Measurements from ENCODE around the gene MAP2K6. TPM values are rescaled to one million over a fixed set of nuclear protein-coding genes. Genes with fewer than 3 reads are reported as not detected.

Gene MAP2K6
- total RNA-seq, 1 donor from 2014 or later: 1.4 TPM

DNA sequence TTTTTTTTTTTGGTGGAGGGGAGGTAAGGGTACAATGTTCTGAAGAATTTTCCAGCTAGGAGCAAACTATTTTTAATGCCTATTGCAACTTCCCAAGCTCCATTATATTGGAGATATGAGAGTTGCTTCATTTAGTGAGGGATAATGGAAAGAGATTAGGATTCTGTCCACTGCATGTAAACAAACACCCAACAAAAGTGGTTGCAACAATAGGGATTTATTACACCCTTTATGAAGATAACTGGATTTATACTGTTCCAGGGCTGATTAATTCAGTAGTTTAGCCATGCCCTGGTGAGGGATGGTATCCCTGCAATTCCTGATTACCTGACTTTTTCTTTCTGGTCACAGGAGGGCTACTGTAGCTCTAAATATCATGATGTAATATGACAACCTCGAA, 40.5 kb downstream of the MAP2K6 start:
- H3K4me3 Mint-ChIP-seq: no peak overlapping the region
- no peak for DNase-seq
- no peaks in the 10 kb centered on the region for H3K27me3 Mint-ChIP-seq
- no peaks in the 10 kb centered on the region for H3K9me3 Mint-ChIP-seq
- no peak overlapping the region for H3K27ac Mint-ChIP-seq
- no peaks in the 10 kb centered on the region for H3K36me3 Mint-ChIP-seq (ENCODE audit: low read depth)
- H3K4me1 Mint-ChIP-seq: peaks cover 8% of the 10 kb centered on the region
- intact Hi-C loops (cut with micrococcal nuclease): no loop called here

DNA sequence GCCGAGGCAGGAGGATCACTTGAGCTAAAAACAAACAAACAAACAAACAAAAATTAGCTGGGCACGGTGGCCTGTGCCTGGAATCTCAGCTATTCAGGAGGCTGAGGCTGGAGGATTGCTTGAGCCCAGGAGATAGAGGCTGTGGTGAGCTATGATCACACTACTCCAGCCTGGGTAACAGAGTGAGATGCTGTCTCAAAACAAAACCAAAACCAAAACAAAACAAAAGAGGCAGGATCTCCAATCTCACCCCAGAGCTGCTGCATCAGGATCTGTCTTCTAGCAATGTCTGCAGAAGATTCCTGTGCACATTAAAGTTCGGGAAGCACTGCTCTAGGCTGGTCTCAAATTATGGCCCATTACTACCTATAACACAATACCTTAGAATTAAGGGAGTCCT, 43.1 kb downstream of the MAP2K6 start:
- no peaks in the 10 kb centered on the region for H3K9me3 Mint-ChIP-seq
- H3K36me3 Mint-ChIP-seq (ENCODE audit: low read depth): no peaks in the 10 kb centered on the region
- H3K4me1 Mint-ChIP-seq: peaks cover 5% of the 10 kb centered on the region
- no peak overlapping the region for H3K27ac Mint-ChIP-seq
- no peak overlapping the region for H3K4me3 Mint-ChIP-seq
- DNase-seq: peak; percentile 59
- intact Hi-C loops (cut with micrococcal nuclease): no loop called here
- H3K27me3 Mint-ChIP-seq: no peaks in the 10 kb centered on the region

DNA sequence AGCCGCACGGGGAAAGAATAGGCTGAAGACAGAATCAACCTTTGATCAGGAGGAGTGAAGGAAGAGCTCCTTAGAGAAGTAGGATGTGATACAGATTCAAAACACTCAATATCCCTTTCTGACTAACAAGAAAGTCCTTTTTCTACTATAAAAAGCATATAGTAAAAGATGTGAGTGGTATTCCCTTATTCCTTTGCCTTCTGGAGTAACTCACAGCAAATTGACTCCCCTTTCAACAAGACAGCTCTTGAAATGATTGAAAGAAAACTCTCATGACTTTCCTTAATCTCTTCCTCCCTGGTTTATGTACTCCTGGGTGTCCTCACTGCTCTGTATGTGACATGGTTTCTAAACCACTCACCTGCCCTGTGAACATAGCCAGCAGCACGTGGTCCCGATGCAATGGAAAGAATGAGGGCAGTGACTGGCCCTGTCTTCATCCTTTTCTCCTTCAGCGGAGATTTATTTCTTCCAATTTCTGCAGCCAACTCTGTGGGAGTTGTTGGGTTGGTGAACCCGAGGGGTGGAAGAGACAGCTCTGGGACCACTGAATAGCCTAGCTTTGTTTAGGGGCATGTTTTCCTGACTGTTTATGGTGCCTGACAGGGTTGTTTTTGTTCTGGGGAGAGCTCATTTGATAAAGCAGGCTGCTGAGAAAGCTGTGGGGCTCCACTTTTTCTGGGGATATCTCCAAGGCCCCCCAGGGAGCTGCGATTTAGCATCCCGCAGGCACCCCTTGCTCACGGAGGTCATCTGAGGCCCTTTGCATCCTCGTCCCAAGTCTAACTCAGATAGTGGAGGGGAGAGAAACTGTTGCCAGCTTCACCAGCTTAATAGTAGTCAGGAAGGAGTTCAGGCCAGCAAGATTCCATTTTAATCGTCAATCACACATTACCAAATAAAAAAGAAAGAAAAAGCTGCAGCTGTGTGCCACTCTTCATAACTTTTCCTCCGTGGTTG, 46.7 kb downstream of the MAP2K6 start:
- peaks cover 5% of the 10 kb centered on the region for H3K4me1 Mint-ChIP-seq
- DNase-seq: no peak
- intact Hi-C loops (cut with micrococcal nuclease): no loop called here
- no peaks in the 10 kb centered on the region for H3K9me3 Mint-ChIP-seq
- no peaks in the 10 kb centered on the region for H3K36me3 Mint-ChIP-seq (ENCODE audit: low read depth)
- H3K27ac Mint-ChIP-seq: no peak overlapping the region
- H3K27me3 Mint-ChIP-seq: no peaks in the 10 kb centered on the region
- H3K4me3 Mint-ChIP-seq: no peak overlapping the region

DNA sequence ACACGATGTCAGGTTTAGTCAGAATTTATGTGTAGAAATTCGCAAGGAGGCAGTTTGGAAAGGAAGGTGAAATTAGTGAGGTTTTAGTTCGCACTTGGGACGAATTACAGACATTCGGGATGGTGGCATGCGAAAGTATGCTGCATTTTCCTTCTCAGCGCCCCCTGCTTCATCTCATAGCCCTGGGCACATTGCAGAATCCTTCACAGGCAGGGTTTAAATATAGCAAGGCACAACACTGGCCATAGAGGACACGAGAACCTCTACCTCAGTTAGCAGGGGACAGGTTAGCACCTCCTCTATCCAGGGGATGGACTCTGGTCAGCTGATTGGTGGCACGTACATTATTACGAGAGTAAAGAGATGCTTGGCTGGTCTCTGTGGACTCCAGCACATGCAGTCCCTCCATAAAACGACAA, 47.5 kb downstream of the MAP2K6 start:
- intact Hi-C loops (cut with micrococcal nuclease): no loop called here
- H3K4me1 Mint-ChIP-seq: peaks cover 4% of the 10 kb centered on the region
- H3K27ac Mint-ChIP-seq: no peak overlapping the region
- H3K36me3 Mint-ChIP-seq (ENCODE audit: low read depth): no peaks in the 10 kb centered on the region
- H3K4me3 Mint-ChIP-seq: no peak overlapping the region
- H3K9me3 Mint-ChIP-seq: no peaks in the 10 kb centered on the region
- H3K27me3 Mint-ChIP-seq: no peaks in the 10 kb centered on the region
- no peak for DNase-seq

DNA sequence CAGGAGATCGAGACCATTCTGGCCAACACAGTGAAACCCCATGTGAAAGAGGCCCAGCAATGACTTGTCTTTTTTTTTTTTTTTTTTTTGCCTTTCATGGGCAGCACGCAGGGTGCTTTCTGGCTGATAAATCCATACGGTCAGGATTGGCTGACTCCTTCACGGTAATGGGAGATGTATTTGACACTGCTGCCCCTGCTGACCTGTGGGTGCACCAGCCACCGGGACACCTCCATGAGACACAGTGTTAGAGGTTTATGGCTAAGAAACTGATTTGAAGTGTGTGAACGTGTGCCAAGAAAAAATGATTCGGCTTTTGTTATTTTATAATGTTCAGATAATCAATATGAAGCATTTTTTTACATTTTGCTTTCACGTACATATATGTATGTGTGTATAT, 48.4 kb downstream of the MAP2K6 start:
- Mint-ChIP-seq H3K27ac (no peak overlapping the region), H3K9me3 (no peaks in the 10 kb centered on the region), H3K4me1 (peaks cover under 1% of the 10 kb centered on the region), H3K4me3 (no peak overlapping the region), H3K36me3 (ENCODE audit: low read depth) (no peaks in the 10 kb centered on the region), H3K27me3 (no peaks in the 10 kb centered on the region)
- intact Hi-C loops (cut with micrococcal nuclease): no loop called here
- no peak for DNase-seq

DNA sequence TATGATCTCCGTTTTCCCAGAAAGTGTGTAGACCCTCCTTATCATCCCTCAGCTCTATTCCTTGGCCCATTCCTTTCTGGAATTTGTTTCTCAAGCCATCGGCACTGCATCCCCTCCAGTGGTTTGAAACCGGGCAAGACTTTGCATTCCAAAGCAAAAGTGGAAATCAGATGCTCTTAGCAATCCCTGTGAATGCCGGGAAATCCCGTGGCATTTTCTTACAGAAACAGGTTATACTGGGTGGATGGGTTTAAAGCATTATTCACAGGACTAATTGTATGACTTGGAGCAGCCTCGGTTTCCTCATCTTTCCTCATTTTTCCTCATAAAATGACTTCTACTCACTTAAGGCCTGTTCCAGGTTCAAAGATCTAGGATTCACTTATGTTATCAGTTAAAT, 52.0 kb downstream of the MAP2K6 start:
- intact Hi-C loops (cut with micrococcal nuclease): no loop called here
- DNase-seq: no peak
- no peak overlapping the region for H3K27ac Mint-ChIP-seq
- H3K4me1 Mint-ChIP-seq: peaks cover 2% of the 10 kb centered on the region
- no peaks in the 10 kb centered on the region for H3K36me3 Mint-ChIP-seq (ENCODE audit: low read depth)
- no peak overlapping the region for H3K4me3 Mint-ChIP-seq
- H3K9me3 Mint-ChIP-seq: no peaks in the 10 kb centered on the region
- H3K27me3 Mint-ChIP-seq: no peaks in the 10 kb centered on the region

DNA sequence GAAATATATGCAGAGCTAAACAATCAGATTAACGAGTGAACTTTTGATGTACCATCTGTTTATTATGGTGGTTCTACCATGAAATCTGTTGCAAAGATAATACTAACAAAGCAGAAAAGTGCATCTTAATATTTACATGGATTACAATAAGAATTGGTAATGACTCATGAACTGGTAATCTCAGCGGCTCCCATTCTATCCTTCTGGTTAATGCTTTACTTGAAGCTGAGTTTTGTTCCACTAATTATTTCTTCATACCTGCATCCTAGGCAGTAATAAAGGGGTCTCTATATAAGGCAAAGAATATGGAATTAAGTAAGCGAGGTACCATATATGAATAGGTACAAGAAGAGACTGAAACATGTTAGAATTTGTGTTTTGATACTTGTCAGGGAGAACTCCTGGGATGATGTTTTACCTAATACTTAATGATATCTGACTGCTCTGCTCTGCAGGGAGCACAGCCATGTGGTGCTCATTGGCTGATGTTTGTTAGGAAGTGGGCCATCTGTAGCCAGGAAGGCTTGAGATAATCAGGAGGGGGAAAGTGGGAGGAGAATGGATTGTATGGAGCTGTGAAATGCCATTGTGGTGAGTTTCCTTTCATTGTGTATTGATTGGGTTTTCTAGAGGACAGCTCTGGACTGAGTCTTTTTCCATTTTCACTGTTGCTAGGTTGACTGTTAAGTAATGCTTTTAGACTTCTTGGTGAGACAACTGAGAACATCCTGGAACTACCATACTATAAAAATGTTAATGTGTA, 52.6 kb downstream of the MAP2K6 start:
- peaks cover 2% of the 10 kb centered on the region for H3K4me1 Mint-ChIP-seq
- DNase-seq: no peak
- no peaks in the 10 kb centered on the region for H3K9me3 Mint-ChIP-seq
- intact Hi-C loops (cut with micrococcal nuclease): no loop called here
- no peak overlapping the region for H3K4me3 Mint-ChIP-seq
- H3K36me3 Mint-ChIP-seq (ENCODE audit: low read depth): no peaks in the 10 kb centered on the region
- no peaks in the 10 kb centered on the region for H3K27me3 Mint-ChIP-seq
- no peak overlapping the region for H3K27ac Mint-ChIP-seq

DNA sequence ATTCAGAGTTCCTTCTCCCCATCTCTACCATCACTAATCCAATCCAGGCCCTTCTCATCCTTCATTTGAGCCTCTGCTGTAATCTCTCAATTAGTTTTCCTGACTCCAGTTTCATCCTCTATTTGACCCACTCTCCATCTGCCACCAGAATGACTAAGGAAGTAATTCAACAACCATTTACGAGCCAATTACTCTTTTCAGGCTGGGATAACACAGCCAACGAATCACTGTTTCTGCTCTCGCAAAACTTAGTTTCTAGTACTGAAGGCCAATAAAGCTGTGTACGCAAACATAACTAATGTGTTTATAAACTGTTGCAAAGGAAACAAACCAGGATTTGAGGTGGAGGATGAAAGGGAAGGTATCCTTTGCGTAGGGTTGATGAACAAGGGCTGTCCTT, 53.7 kb downstream of the MAP2K6 start:
- Mint-ChIP-seq H3K27me3 (no peaks in the 10 kb centered on the region), H3K9me3 (no peaks in the 10 kb centered on the region), H3K27ac (no peak overlapping the region), H3K36me3 (ENCODE audit: low read depth) (no peaks in the 10 kb centered on the region), H3K4me3 (no peak overlapping the region), H3K4me1 (peaks cover 2% of the 10 kb centered on the region)
- no peak for DNase-seq
- intact Hi-C loops (cut with micrococcal nuclease): no loop called here

DNA sequence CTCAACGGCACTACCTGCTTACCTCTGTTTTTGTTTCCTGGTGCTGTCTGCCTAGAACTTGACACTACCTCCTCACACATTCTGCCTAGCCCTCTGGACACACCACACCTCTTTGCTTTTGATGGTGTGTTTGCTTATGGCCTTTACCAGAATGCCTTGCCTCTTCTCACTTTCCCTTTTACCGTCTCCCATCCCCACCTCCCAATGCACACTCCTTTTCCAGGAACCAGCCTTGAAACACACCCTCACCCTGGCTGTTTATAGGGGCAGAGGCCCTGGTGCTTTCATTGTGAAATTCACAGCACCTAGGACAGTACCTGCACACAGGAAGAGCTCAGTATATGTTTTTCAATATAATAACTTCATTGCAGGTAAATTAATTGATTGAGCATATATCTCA, 56.2 kb downstream of the MAP2K6 start:
- Mint-ChIP-seq H3K36me3 (ENCODE audit: low read depth) (no peaks in the 10 kb centered on the region), H3K9me3 (no peaks in the 10 kb centered on the region), H3K27ac (no peak overlapping the region), H3K27me3 (no peaks in the 10 kb centered on the region), H3K4me3 (no peak overlapping the region), H3K4me1 (peaks cover 2% of the 10 kb centered on the region)
- intact Hi-C loops (cut with micrococcal nuclease): no loop called here
- DNase-seq: no peak

DNA sequence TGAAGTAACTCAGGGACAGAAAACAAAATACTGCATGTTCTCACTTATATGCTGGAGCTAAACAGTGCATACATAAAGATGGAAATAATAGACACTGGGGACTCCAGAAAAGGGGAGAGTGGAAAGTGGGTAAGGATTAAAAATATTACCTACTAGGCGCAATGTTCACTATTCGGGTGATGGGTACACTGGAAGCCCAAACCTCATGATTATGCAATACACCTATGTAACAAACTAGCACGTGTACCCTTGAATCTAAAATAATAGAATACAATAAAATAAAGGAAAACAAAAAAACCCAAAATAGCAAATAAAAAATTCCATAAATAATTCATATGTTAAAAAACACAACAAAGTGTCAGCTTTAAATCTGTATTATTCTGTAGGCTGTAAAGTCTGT, 56.9 kb downstream of the MAP2K6 start:
- Mint-ChIP-seq H3K4me1 (peaks cover 2% of the 10 kb centered on the region), H3K4me3 (no peak overlapping the region), H3K36me3 (ENCODE audit: low read depth) (no peaks in the 10 kb centered on the region), H3K27me3 (no peaks in the 10 kb centered on the region), H3K27ac (no peak overlapping the region), H3K9me3 (no peaks in the 10 kb centered on the region)
- intact Hi-C loops (cut with micrococcal nuclease): no loop called here
- no peak for DNase-seq

DNA sequence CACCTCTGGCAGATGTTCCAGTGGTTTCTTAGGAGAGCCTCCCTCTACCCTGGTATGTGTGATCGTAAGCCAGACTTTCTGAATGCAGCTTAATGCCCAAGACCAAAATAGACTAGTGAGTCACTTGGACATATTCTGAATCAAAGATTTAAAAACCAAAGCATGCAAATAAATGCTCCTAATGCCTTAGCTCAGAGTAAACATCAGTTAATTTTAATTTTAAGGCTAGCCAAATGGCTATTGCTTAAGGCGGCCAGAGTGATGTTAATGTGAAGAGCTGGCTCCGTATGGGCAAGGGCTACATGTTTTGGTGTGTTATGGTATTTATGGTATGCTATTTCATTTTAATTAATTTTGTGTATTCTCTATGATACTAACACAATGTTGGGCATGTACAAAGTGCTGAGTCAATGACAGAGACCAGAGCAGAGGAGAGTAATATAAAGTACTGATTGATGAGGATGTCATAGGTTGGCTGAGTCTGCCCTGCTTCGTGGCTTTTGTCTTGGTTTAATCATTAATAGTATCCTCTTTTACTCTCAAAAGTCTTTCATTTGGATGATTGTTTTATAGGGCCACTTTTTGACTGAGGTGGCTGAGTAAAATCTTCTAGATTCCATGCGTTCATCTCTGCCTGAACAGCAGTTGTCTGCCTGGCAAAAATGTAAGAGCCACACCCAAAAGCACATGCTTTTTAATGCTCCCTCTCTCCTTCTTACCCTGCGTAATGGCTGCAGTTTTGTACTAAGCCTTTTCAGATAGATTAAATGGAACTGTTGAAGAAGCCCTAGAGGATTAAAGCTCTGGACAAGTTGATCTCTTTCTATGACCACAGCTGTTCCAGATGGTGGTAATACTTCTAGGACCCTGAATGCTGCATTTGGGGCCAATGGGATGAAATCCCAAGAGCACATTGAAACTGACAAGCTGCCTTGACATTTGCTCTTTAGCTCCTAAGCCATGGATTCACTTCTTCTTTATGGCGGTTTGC, 59.6 kb downstream of the MAP2K6 start:
- H3K4me3 Mint-ChIP-seq: no peak overlapping the region
- H3K27ac Mint-ChIP-seq: no peak overlapping the region
- intact Hi-C loops (cut with micrococcal nuclease): no loop called here
- H3K36me3 Mint-ChIP-seq (ENCODE audit: low read depth): no peaks in the 10 kb centered on the region
- no peak for DNase-seq
- no peaks in the 10 kb centered on the region for H3K27me3 Mint-ChIP-seq
- H3K4me1 Mint-ChIP-seq: peaks cover 4% of the 10 kb centered on the region
- H3K9me3 Mint-ChIP-seq: no peaks in the 10 kb centered on the region

DNA sequence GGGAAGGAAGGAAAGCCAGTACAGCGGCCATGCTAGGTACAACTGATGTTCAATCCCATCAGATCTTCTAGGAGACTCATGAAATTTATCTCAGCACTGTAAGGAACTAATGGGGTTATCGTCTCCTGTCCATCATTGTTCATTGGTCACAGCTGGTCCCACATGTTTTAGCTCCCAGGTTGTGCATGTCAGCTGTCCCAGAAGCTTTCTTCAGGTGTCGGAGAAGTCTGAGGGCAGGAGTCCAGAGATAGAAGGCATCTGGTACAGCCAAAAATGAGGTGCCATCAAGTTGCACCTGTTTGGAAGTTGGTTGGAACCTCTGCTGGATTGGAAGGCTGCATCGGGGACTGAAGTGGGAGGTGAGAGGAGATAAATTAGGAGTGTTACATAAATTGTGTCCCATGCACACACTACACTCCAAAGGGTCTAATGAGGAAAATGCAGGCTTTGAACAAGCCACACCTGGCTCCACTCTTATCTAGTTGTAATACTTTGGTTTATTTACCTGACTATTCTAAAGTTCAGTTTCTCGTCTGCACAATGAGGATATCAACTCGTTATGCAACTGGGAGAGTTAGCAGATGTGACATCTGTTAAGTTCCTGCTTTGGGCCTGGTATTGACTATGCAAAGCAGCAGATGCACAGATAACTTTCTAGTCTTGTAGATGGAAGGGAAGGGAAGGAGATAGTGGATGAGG, 62.9 kb downstream of the MAP2K6 start:
- Mint-ChIP-seq H3K4me3 (no peak overlapping the region), H3K27me3 (no peaks in the 10 kb centered on the region), H3K4me1 (peaks cover 3% of the 10 kb centered on the region), H3K36me3 (ENCODE audit: low read depth) (no peaks in the 10 kb centered on the region), H3K9me3 (no peaks in the 10 kb centered on the region), H3K27ac (no peak overlapping the region)
- intact Hi-C loops (cut with micrococcal nuclease): no loop called here
- DNase-seq: no peak

DNA sequence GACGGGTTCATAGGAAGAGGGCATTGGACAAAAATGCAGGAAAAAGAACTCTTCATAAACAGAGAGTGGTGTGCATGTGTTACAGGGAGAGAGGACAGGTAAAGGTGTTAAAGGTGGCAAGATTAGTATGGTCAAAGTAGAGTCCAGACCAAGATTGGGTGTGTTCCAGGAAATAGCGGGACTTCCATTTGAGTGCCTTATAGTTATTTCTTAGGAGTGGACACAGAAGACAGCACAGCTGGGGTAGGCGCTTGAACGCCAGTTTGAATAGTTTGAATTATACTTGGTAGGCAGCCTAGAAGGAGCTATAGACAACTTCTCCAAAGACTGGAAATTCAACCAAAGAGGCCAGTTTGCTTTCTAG, 63.4 kb downstream of the MAP2K6 start:
- H3K4me3 Mint-ChIP-seq: no peak overlapping the region
- H3K4me1 Mint-ChIP-seq: peaks cover 3% of the 10 kb centered on the region
- DNase-seq: no peak

More for the DNA sequence above, 63.4 kb downstream of the MAP2K6 start:
- intact Hi-C loops (cut with micrococcal nuclease): no loop called here
- Mint-ChIP-seq H3K27me3 (no peaks in the 10 kb centered on the region), H3K27ac (no peak overlapping the region), H3K36me3 (ENCODE audit: low read depth) (no peaks in the 10 kb centered on the region), H3K9me3 (no peaks in the 10 kb centered on the region)
